C4-2B (cell line): Measurements from ENCODE around the gene HSPA12A.

Source experiments
- ZFX ChIP-seq: fragments of 450-650 bp; IDR thresholded peaks from 2 replicates; pipeline ENCODE4 v1.6.1; 2017
- TF ChIP-seq, protein P1 (sequence below): fragments of 450-650 bp; conservative IDR thresholded peaks from 2 replicates; pipeline ENCODE4 v1.5.1; 2017; ENCODE audit warnings: mild to moderate bottlenecking

DNA sequence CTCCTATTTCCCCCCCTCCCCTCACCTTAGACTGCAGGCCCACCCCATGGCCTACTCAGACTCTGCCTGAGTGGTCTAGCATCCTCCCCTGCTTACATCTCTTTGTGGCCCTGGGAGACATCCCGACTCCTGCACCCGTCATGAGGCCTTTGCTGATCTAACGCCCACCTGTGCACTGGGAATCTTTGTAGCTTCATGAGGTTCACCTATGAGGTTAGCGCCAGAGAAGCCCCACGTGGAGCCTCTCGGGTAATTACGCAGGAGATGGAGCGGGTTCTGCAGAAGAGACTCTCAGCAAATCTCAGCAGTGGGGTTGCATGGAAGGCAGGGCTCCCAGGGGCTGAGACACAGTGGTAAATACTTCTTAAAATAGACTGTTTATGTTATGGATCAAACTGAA lies 43.5 kb upstream of the HSPA12A start:
- TF ChIP-seq, protein P1, sequence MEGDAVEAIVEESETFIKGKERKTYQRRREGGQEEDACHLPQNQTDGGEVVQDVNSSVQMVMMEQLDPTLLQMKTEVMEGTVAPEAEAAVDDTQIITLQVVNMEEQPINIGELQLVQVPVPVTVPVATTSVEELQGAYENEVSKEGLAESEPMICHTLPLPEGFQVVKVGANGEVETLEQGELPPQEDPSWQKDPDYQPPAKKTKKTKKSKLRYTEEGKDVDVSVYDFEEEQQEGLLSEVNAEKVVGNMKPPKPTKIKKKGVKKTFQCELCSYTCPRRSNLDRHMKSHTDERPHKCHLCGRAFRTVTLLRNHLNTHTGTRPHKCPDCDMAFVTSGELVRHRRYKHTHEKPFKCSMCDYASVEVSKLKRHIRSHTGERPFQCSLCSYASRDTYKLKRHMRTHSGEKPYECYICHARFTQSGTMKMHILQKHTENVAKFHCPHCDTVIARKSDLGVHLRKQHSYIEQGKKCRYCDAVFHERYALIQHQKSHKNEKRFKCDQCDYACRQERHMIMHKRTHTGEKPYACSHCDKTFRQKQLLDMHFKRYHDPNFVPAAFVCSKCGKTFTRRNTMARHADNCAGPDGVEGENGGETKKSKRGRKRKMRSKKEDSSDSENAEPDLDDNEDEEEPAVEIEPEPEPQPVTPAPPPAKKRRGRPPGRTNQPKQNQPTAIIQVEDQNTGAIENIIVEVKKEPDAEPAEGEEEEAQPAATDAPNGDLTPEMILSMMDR: no peak
- TF ChIP-seq ZFX: no peak
